Measurements from ENCODE around the gene PLEKHG5.

DNA sequence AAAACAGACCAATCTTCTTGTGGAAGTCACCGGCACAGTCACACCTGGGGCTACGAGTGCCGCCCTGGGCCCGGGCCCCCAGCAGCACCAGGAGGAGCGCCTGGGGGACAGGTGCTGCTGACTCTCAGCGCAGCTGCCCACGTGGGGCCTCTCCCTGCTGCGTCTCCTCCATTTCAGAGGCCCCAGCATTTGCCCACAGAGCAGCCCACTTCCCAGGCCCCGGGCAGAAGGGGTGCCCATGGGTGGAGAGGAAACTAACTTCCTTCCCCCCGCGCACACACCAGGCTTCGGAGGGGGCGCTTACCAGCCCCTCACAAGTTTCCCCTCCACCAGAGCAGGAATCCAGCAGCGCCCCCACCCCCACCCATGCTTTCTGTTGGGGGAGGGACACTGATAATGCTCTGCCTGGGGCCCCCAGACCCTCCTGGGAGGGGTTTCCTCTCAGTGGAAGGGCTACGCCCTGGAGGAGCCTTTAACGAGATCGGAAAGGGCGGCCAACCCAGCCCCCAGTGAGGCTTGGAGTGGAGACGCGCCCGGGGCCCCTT is 25.9 kb downstream of the PLEKHG5 start:
- TF ChIP-seq, protein P1, sequence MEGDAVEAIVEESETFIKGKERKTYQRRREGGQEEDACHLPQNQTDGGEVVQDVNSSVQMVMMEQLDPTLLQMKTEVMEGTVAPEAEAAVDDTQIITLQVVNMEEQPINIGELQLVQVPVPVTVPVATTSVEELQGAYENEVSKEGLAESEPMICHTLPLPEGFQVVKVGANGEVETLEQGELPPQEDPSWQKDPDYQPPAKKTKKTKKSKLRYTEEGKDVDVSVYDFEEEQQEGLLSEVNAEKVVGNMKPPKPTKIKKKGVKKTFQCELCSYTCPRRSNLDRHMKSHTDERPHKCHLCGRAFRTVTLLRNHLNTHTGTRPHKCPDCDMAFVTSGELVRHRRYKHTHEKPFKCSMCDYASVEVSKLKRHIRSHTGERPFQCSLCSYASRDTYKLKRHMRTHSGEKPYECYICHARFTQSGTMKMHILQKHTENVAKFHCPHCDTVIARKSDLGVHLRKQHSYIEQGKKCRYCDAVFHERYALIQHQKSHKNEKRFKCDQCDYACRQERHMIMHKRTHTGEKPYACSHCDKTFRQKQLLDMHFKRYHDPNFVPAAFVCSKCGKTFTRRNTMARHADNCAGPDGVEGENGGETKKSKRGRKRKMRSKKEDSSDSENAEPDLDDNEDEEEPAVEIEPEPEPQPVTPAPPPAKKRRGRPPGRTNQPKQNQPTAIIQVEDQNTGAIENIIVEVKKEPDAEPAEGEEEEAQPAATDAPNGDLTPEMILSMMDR (IDR thresholded peaks at IDR 0.05 in 4 of 5, conservative IDR thresholded peaks at IDR 0.05 in 1 of 5), result no peak
- TF ChIP-seq POLR2A (IDR thresholded peaks at IDR 0.05), result no peak
